Right ventricle myocardium inferior (tissue), 1 donor: ENCODE data around the gene CUL2. TPM values are rescaled to one million over a fixed set of nuclear protein-coding genes. Genes with fewer than 3 reads are reported as not detected.

Experiments
- ATAC-seq: fragments of 200-7000 bp; cut with Tn5 transposase; one replicate; pipeline ENCODE4 v1.9.1; 2020; ENCODE audit warnings: mild to moderate bottlenecking, moderate library complexity
- DNase-seq: peaks from one replicate; pipeline ENCODE4 v3.0.0; 2021; ENCODE audit errors: missing footprints
- intact Hi-C: fragments of 100-400 bp; cut with DNase I; formaldehyde crosslinking; loops from one replicate; pipeline ENCODE4 v1.11.0; 2022
- long read RNA-seq: library from polyadenylated mRNA; unstranded; transcript quantifications from one replicate; pipeline ENCODE4 v2.0.0, GENCODE V29; 2021
- total RNA-seq: library from RNA; stranded (reverse); fragmentation: NEBNext Ultra II Directional; extraction: Animal tissue kit (Norgen Biotek cat#: 25700); gene quantifications from one replicate; pipeline ENCODE4 v1.2.1, GENCODE V29; 2021
- donor health status: DM: no; HTN: yes; CAD: no; lungs with severe emphysema.

CUL2 gene
- total RNA-seq = 39.6 TPM
- long read RNA-seq, full-length matches to known transcripts = 28 of 34 reads
- long read RNA-seq, partial matches to known transcripts = 6 of 34 reads
- long read RNA-seq, other reads (novel, unspliced or antisense) = 0 of 34 reads

- intact Hi-C loops = loop anchor here (2.0 kb wide), 1 partner anchor 36 kb away; the partner anchor contains the start of gene CREM
- peak; percentile 98 for ATAC-seq
- DNase-seq = peak; percentile 93
These were observed at the start of gene CUL2 for GRCh38 chr10:35090162-35090954. CUL2 (minus strand) TSS chr10:35090341; CDS start chr10:35071317, 19,024 bp downstream.

GRCh38 chr10:35136263-35136815 is 46.2 kb upstream of the CUL2 start:
- DNase-seq (no peak), ATAC-seq (no peak)
- intact Hi-C loops = no loop called here

GRCh38 chr10:35135861-35136260 is 45.7 kb upstream of the CUL2 start:
- intact Hi-C loops = no loop called here

GRCh38 chr10:35133586-35133985 is 43.4 kb upstream of the CUL2 start:
- DNase-seq (no peak), ATAC-seq (no peak)
- intact Hi-C loops = no loop called here

More at GRCh38 chr10:35135861-35136260, 45.7 kb upstream of the CUL2 start:
- ATAC-seq = no peak
- DNase-seq = no peak

GRCh38 chr10:35132727-35133126 is 42.6 kb upstream of the CUL2 start:
- intact Hi-C loops = no loop called here
- DNase-seq = no peak
- ATAC-seq = no peak

- DNase-seq (no peak), ATAC-seq (no peak)
- intact Hi-C loops = no loop called here
These were observed 40.5 kb upstream of the CUL2 start for GRCh38 chr10:35130663-35131062.

GRCh38 chr10:35129185-35129674 is 39.1 kb upstream of the CUL2 start:
- DNase-seq (no peak), ATAC-seq (no peak)
- intact Hi-C loops = loop anchor here (5.0 to 10.0 kb wide), 2 partner anchors 206 to 513 kb away; partner anchors contain the start of genes CCNY and FZD8

- DNase-seq (peak; percentile 85), ATAC-seq (no peak)
- intact Hi-C loops = loop anchor here (2.0 to 10.0 kb wide), 3 partner anchors 37 to 515 kb away; partner anchors contain the start of genes CCNY, CUL2 and FZD8
These were observed 37.2 kb upstream of the CUL2 start for GRCh38 chr10:35127289-35127891.

GRCh38 chr10:35126530-35127288 is 36.6 kb upstream of the CUL2 start, which contains the start of gene CREM:
CREM (plus strand) TSS chr10:35126846; CDS start chr10:35137836, 10,990 bp downstream.
- intact Hi-C loops = loop anchor here (1.0 to 10.0 kb wide), 4 partner anchors 36 to 516 kb away; partner anchors contain the start of genes CCNY, CUL2 and FZD8
- DNase-seq (peak; percentile 99), ATAC-seq (peak; percentile 98)

- no peak for DNase-seq
- intact Hi-C loops = loop anchor here (1.0 to 10.0 kb wide), 4 partner anchors 35 to 516 kb away; partner anchors contain the start of genes CCNY, CUL2 and FZD8
- ATAC-seq = no peak
These were observed 36.0 kb upstream of the CUL2 start for GRCh38 chr10:35126062-35126529.

- intact Hi-C loops = loop anchor here (10.0 kb wide), 1 partner anchor 210 kb away; the partner anchor contains the start of gene CCNY
- no peak for DNase-seq
- ATAC-seq = no peak
These were observed 34.4 kb upstream of the CUL2 start for GRCh38 chr10:35124540-35124939.

- ATAC-seq (no peak), DNase-seq (no peak)
- intact Hi-C loops = no loop called here
These were observed 29.2 kb upstream of the CUL2 start for GRCh38 chr10:35119378-35119777.

GRCh38 chr10:35112571-35112970 is 22.4 kb upstream of the CUL2 start:
- ATAC-seq (no peak), DNase-seq (no peak)
- intact Hi-C loops = no loop called here

- ATAC-seq (no peak), DNase-seq (no peak)
- intact Hi-C loops = no loop called here
These were observed 13.7 kb upstream of the CUL2 start for GRCh38 chr10:35103882-35104281.

GRCh38 chr10:35097510-35097909 is 7.4 kb upstream of the CUL2 start:
- intact Hi-C loops = no loop called here
- ATAC-seq (no peak), DNase-seq (no peak)

- ATAC-seq (no peak), DNase-seq (no peak)
- intact Hi-C loops = no loop called here
These were observed 6.2 kb upstream of the CUL2 start for GRCh38 chr10:35096312-35096711.

- intact Hi-C loops = no loop called here
- DNase-seq = no peak
- ATAC-seq = no peak
These were observed 2.7 kb upstream of the CUL2 start for GRCh38 chr10:35092851-35093250.
